SU-DHL-6 (cell line): ENCODE measurements around the gene ARHGAP10.
"Not testable (repeated sequence)": the region's sequence is repeated elsewhere in the genome, so short reads cannot be mapped to it uniquely, and the experiment has no call there.

ENCODE experiments used
- H2AFZ ChIP-seq: fragments of 200-600 bp; sonication (generic); 2 replicates; pipeline ENCODE4 v1.6.1; 2014; ENCODE audit warnings: low read depth, mild to moderate bottlenecking, moderate library complexity, mixed read lengths, antibody characterized with exemption, low read length; ENCODE audit not compliant: severe bottlenecking
- H3F3A ChIP-seq: fragments of 200-600 bp; shearing (Covaris generic); 2 replicates; pipeline ENCODE4 v1.6.0; 2016; ENCODE audit warnings: antibody characterized with exemption, mild to moderate bottlenecking; ENCODE audit not compliant: insufficient read depth
- H3K27ac ChIP-seq: fragments of 200-600 bp; sonication (generic); 2 replicates; pipeline ENCODE4 v1.5.1; 2016; ENCODE audit warnings: low read depth, mild to moderate bottlenecking, low read length, moderate library complexity, mixed read lengths
- H3K27me3 ChIP-seq: fragments of 200-600 bp; sonication (generic), shearing (Covaris generic); 2 replicates; pipeline ENCODE4 v1.6.0; 2014; ENCODE audit warnings: mild to moderate bottlenecking, low read length
- H3K36me3 ChIP-seq: fragments of 200-600 bp; sonication (generic); 2 replicates; pipeline ENCODE4 v1.6.1; 2014; ENCODE audit warnings: mild to moderate bottlenecking, low read length, mixed read lengths
- H3K4me2 ChIP-seq: fragments of 300-600, 200-600 bp; shearing (Covaris generic), sonication (generic); 2 replicates; pipeline ENCODE4 v1.6.0; 2014; ENCODE audit warnings: low read length, low read depth, mild to moderate bottlenecking; ENCODE audit not compliant: poor library complexity, severe bottlenecking
- H3K4me3 ChIP-seq: fragments of 200-600 bp; sonication (generic); 2 replicates; pipeline ENCODE4 v1.5.1; 2014; ENCODE audit warnings: antibody characterized with exemption, low read length, mild to moderate bottlenecking, mixed read lengths; ENCODE audit not compliant: insufficient read depth, poor library complexity, severe bottlenecking
- H3K79me2 ChIP-seq: fragments of 200-600 bp; sonication (generic); 2 replicates; pipeline ENCODE4 v1.6.1; 2014; ENCODE audit warnings: mild to moderate bottlenecking, low read length, moderate library complexity; ENCODE audit not compliant: insufficient read depth
- H3K9ac ChIP-seq: fragments of 200-600 bp; sonication (generic); 2 replicates; pipeline ENCODE4 v1.7.0; 2014; ENCODE audit warnings: mild to moderate bottlenecking, low read length
- H3K9me2 ChIP-seq: fragments of 200-600 bp; sonication (generic); replicated peaks from 2 replicates; pipeline ENCODE4 v1.6.1; 2014; ENCODE audit warnings: low read length; ENCODE audit not compliant: insufficient read depth
- H3K9me3 ChIP-seq: fragments of 200-600 bp; sonication (generic); 2 replicates; pipeline ENCODE4 v1.6.1; 2014; ENCODE audit warnings: low read length, mixed read lengths; ENCODE audit not compliant: insufficient read depth
- H4K20me1 ChIP-seq: fragments of 200-600 bp; sonication (generic); 2 replicates; pipeline ENCODE4 v1.6.1; 2014; ENCODE audit warnings: low read depth, mild to moderate bottlenecking, antibody characterized with exemption, low read length, moderate library complexity, mixed read lengths
- CTCF ChIP-seq: fragments of 200-600 bp; sonication (generic); IDR thresholded peaks from one replicate; pipeline ENCODE4 v1.5.1; 2017; ENCODE audit warnings: antibody characterized with exemption, mild to moderate bottlenecking, low read length, moderate library complexity; ENCODE audit not compliant: insufficient read depth, poor library complexity, severe bottlenecking
- EZH2phosphoT487 ChIP-seq: fragments of 200-600 bp; sonication (generic), shearing (Covaris generic); conservative IDR thresholded peaks from 2 replicates; pipeline ENCODE4 v1.6.1; 2018; ENCODE audit warnings: mild to moderate bottlenecking, antibody characterized with exemption, low read length, moderate library complexity, mixed read lengths

Gene ARHGAP10

GRCh38 chr4:147793569-147794313, 61.9 kb downstream of the ARHGAP10 start:
- no peaks in the 10 kb centered on the region for H3K9me3 ChIP-seq
- H3K79me2 ChIP-seq = no peaks in the 10 kb centered on the region
- no peaks in the 10 kb centered on the region for H3K36me3 ChIP-seq
- H2AFZ ChIP-seq = no peak overlapping the region
- no peak overlapping the region for H3K4me3 ChIP-seq
- H3K27ac ChIP-seq = no peak overlapping the region
- no peak overlapping the region for H3K9ac ChIP-seq
- no peak for TF ChIP-seq EZH2phosphoT487
- no peak for TF ChIP-seq CTCF
- H4K20me1 ChIP-seq = no peaks in the 10 kb centered on the region
- H3K4me2 ChIP-seq = no peak overlapping the region
- H3K27me3 ChIP-seq = no peaks in the 10 kb centered on the region
- H3F3A ChIP-seq = no peaks in the 10 kb centered on the region
- no peaks in the 10 kb centered on the region for H3K9me2 ChIP-seq

GRCh38 chr4:147794314-147794680, 62.4 kb downstream of the ARHGAP10 start:
- Histone ChIP-seq H2AFZ (no peak overlapping the region), H3K4me2 (no peak overlapping the region), H3K9me2 (no peaks in the 10 kb centered on the region), H3F3A (no peaks in the 10 kb centered on the region), H3K9ac (no peak overlapping the region), H3K36me3 (no peaks in the 10 kb centered on the region), H3K27me3 (no peaks in the 10 kb centered on the region), H3K4me3 (no peak overlapping the region), H4K20me1 (no peaks in the 10 kb centered on the region), H3K27ac (no peak overlapping the region), H3K79me2 (no peaks in the 10 kb centered on the region), H3K9me3 (no peaks in the 10 kb centered on the region)
- TF ChIP-seq EZH2phosphoT487 (no peak), CTCF (no peak)

DNA sequence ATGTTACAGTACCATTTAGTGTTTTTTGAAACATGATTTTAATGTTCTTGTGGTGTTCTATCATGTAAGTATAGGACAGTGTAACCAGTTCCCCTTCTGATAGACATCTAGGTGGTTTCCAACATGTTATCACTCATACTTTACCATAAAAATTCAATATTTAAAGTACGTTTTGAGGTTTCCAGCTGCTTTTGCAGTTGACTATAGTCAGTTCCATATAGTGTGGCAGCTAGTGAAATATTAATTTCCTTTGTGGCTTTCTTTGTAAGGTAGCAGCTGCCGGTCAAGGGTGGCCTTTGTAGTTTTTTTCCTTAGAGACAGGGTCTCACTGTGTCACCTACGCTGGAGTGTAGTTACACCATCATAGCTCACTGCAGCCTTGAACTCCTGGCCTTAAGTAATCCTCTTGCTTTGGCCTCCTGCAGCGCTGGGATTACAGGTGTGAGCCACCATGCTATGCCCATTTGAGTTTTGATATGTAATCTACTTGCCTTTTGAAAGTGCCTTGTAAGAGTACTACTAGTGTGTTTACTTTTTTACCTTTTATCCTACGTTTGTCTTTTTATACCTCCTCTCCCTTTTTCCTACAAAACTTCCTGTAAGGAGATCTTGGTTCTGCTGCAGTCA, 63.0 kb downstream of the ARHGAP10 start:
- H3K9ac ChIP-seq = no peak overlapping the region
- H2AFZ ChIP-seq = no peak overlapping the region
- no peak overlapping the region for H3K4me3 ChIP-seq
- no peaks in the 10 kb centered on the region for H3F3A ChIP-seq
- TF ChIP-seq EZH2phosphoT487 (no peak), CTCF (no peak)
- H3K9me2 ChIP-seq = no peaks in the 10 kb centered on the region
- H3K79me2 ChIP-seq = no peaks in the 10 kb centered on the region
- H3K27me3 ChIP-seq = no peaks in the 10 kb centered on the region
- no peaks in the 10 kb centered on the region for H3K9me3 ChIP-seq
- H3K36me3 ChIP-seq = no peaks in the 10 kb centered on the region
- H3K4me2 ChIP-seq = no peak overlapping the region
- H4K20me1 ChIP-seq = no peaks in the 10 kb centered on the region
- no peak overlapping the region for H3K27ac ChIP-seq

DNA sequence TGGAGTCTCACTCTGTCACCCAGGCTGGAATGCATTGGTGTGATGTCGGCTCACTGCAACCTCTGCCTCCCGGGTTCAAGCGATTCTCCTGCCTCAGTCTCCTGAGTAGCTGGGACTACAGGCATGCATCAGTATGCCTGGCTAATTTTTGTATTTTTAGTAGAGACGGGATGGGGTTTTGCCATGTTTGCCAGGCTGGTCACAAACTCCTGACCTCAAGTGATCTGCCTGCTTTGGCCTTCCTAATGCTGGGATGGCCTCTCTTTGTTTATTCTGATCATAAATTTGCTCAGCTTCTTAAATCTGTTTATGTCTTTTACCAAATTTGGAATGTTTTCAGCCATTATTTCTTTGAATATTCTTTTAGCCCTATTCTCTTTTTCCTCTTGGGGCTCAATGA, 67.2 kb downstream of the ARHGAP10 start:
- H3K4me2 ChIP-seq, H3K27me3 ChIP-seq, H3K79me2 ChIP-seq, H3K9me2 ChIP-seq, H4K20me1 ChIP-seq, H3K36me3 ChIP-seq, H3K9me3 ChIP-seq, H3F3A ChIP-seq, H3K9ac ChIP-seq, H3K27ac ChIP-seq, H3K4me3 ChIP-seq, H2AFZ ChIP-seq: not testable (repeated sequence)
